ENCODE data around the gene USP25.

The USP25 gene

GRCh38 chr21:15763359-15763758, 33.6 kb downstream of the USP25 start:
- no peak for DNase-seq (ENCODE audit: low read depth)

GRCh38 chr21:15764878-15765277, 35.1 kb downstream of the USP25 start:
- no peak for DNase-seq (ENCODE audit: low read depth)

GRCh38 chr21:15766952-15767603, 37.3 kb downstream of the USP25 start:
- no peak for DNase-seq (ENCODE audit: low read depth)

GRCh38 chr21:15768045-15768601, 38.3 kb downstream of the USP25 start:
- no peak for DNase-seq (ENCODE audit: low read depth)

GRCh38 chr21:15768853-15769252, 39.1 kb downstream of the USP25 start:
- no peak for DNase-seq (ENCODE audit: low read depth)

- no peak for DNase-seq (ENCODE audit: low read depth)
Measured at GRCh38 chr21:15771311-15771710, 41.5 kb downstream of the USP25 start.

- no peak for DNase-seq (ENCODE audit: low read depth)
Measured at GRCh38 chr21:15772654-15773053, 42.9 kb downstream of the USP25 start.

GRCh38 chr21:15774590-15774989, 44.8 kb downstream of the USP25 start:
- no peak for DNase-seq (ENCODE audit: low read depth)

- no peak for DNase-seq (ENCODE audit: low read depth)
Measured at GRCh38 chr21:15775291-15775690, 45.5 kb downstream of the USP25 start.

GRCh38 chr21:15775981-15776380, 46.2 kb downstream of the USP25 start:
- DNase-seq (ENCODE audit: low read depth) = no peak

- DNase-seq (ENCODE audit: low read depth) = no peak
Measured at GRCh38 chr21:15776818-15777217, 47.0 kb downstream of the USP25 start.

GRCh38 chr21:15781986-15782385, 52.2 kb downstream of the USP25 start:
- no peak for DNase-seq (ENCODE audit: low read depth)

- no peak for DNase-seq (ENCODE audit: low read depth)
Measured at GRCh38 chr21:15788847-15789523, 59.2 kb downstream of the USP25 start.

- DNase-seq (ENCODE audit: low read depth) = no peak
Measured at GRCh38 chr21:15793109-15793508, 63.3 kb downstream of the USP25 start.

- DNase-seq (ENCODE audit: low read depth) = no peak
Measured at GRCh38 chr21:15793550-15794235, 63.9 kb downstream of the USP25 start.

GRCh38 chr21:15794277-15794912, 64.6 kb downstream of the USP25 start:
- DNase-seq (ENCODE audit: low read depth) = no peak

- DNase-seq (ENCODE audit: low read depth) = no peak
Measured at GRCh38 chr21:15795533-15795932, 65.8 kb downstream of the USP25 start.

GRCh38 chr21:15797577-15798363, 68.0 kb downstream of the USP25 start:
- no peak for DNase-seq (ENCODE audit: low read depth)

GRCh38 chr21:15801352-15801863, 71.6 kb downstream of the USP25 start:
- DNase-seq (ENCODE audit: low read depth) = no peak

GRCh38 chr21:15804247-15805005, 74.6 kb downstream of the USP25 start:
- DNase-seq (ENCODE audit: low read depth) = no peak

GRCh38 chr21:15809065-15809464, 79.3 kb downstream of the USP25 start:
- DNase-seq (ENCODE audit: low read depth) = no peak

Data from T follicular helper cell (primary cell).